PC-9 (cell line): ENCODE data around the gene ARHGEF26.

Source experiments
- CTCF ChIP-seq: fragments of 200-600 bp; sonication (generic); conservative IDR thresholded peaks from 2 replicates; pipeline ENCODE4 v1.6.1; 2017; ENCODE audit warnings: mixed run types, antibody characterized with exemption, mild to moderate bottlenecking, moderate library complexity
- EZH2 ChIP-seq: fragments of 200-600 bp; sonication (generic); IDR thresholded peaks from 2 replicates; pipeline ENCODE4 v1.8.0; 2017; ENCODE audit warnings: antibody characterized with exemption, low read depth

- TF ChIP-seq CTCF, result no peak
- no peak for TF ChIP-seq EZH2
These were observed 96.5 kb downstream of the ARHGEF26 start for GRCh38 chr3:154217671-154218070.
